ENCODE measurements around the gene RHBDD3.
A peak's percentile ranks its signal among the peaks of the same experiment; 100 is the strongest.

Gene RHBDD3

DNA sequence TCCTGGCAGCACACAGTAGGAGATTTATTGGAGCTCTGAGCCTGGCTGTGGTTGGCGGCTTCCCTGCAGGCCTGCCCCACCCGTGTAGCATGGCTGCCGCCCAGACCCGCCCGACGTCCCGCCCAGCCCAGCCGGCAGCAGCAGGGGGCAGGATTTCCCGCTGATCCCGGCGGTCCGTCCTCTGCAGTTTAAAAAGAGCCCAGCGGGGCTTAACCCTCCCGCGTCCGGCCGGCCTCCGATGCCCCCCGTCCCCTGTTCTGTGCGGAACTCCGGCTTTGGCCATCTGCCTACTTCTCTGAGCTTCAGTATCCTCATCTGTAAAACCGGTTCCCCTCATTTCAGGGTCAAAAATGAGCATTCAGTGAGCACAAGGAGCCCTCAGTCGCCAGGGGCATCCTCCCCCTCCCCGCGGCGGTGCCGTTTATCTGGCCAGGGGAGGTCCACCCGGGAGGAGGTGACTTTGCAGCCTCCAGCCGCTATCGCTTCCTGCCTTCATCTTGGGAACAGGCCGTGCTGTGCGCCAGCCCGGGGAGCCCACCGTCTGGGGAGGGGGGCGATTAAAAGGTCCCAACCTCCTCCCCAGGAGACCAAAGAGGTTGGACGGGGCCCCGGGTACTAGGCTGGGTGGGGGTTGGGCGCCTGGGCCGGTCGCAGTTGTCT is 38.5 kb upstream of the RHBDD3 start, which contains the start of gene GAS2L1:
TSS of gene GAS2L1 (plus strand) at position 476 of the 660 bp plus-strand sequence. CDS start 1,456 bp downstream, outside the sequence.
- DNase-seq, result peak; percentile 86

DNA sequence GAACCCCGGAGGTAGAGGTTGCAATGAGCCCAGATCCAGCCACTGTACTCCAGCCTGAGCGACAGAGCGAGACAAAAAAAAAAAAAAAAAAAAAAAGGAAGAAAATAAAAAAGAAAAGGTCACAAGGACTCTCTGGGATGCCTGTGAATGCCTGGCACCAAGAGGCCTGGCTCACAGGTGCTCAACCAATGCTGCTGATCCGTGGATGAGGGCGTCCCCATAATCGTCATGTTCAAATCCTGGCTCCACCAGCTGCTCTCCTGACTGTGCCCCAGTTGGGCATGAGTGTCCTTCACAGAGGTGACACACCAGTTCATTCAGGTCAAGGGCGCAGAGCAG is 38.0 kb upstream of the RHBDD3 start:
- DNase-seq, result no peak

DNA sequence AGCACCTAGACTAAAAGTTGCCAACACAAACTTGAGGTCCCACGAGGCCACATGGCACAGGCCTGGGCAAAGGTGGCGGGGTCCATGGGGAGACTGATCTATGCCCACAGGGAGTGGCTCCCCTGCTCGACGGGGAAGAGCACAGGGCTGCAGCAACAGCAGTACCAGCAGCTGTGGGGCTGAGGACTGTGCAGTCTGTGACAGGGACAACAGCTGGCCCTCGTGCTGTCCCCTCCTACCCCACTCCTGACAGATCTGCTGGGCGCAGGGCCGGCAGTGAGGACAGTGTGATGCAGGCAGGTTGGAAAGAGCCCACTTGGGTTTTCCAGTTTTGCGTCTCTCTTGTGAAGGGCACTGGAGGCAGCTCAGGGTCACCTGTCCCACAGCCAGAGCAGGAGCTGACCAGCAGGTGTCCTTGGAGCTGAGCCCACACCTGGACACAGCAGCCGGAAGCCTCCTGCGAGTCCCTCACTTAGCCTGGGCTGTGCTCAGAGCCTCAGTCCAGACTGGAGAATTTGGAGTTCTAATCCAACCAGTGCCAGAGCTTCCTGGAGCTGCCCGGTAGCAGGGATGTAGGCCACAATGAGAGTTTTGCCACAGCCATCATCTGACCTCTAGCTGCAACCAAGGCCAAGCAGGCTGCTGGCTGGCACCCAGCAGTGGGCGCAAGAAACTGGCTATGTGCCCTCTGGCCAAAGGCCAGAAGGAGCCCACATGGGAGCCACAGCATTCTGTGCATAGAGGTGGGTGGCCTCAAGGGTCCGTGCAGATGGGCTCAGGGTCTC is 35.1 kb upstream of the RHBDD3 start:
- DNase-seq, result peak; percentile 17

DNA sequence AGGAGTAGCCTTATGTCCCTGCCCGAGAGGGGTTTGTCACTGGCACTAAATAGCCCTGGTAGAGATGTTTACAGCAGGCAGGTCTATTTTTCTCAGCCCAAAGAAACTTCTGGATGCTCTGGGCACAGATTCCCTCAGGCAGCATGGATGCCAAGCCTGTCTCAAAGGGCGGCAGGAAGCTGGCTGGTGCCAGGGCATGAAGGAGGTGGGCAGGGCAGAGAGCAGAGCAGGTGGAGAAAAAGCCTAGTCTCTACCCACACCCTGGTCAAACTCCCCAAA is 34.6 kb upstream of the RHBDD3 start:
- DNase-seq, result no peak

DNA sequence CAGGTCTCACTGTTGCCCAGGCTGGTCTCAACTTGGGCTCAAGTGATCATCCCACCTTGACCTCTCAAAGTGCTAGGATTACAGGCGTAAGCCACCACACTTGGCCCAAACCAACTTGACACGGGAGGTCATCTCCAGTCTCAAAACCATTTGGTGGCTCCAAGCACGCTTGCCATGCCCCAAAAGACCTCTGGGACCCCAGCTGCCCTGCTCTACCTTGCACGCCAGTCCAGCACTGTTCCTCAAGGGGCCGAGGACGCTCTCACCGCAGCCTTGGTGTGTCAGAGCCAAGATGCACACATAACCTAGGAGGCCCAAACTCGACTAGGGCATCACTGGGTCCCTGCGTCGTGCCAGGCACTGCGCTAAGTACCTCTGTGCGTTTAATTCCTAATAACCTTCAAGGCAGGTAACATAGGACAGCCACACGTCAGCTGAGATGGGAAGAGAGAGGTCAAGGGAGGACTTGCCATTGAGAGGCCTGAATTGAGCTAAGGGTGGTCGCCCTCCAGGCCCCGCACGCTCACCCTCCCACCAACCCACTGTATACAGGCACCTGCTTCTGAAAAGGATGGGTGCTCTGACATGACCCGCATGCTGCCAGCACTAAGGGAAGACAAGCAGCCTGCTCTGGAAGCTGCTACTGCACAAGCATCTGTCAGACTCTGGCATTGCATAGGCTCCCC is 34.1 kb upstream of the RHBDD3 start:
- DNase-seq, result peak; percentile 9

DNA sequence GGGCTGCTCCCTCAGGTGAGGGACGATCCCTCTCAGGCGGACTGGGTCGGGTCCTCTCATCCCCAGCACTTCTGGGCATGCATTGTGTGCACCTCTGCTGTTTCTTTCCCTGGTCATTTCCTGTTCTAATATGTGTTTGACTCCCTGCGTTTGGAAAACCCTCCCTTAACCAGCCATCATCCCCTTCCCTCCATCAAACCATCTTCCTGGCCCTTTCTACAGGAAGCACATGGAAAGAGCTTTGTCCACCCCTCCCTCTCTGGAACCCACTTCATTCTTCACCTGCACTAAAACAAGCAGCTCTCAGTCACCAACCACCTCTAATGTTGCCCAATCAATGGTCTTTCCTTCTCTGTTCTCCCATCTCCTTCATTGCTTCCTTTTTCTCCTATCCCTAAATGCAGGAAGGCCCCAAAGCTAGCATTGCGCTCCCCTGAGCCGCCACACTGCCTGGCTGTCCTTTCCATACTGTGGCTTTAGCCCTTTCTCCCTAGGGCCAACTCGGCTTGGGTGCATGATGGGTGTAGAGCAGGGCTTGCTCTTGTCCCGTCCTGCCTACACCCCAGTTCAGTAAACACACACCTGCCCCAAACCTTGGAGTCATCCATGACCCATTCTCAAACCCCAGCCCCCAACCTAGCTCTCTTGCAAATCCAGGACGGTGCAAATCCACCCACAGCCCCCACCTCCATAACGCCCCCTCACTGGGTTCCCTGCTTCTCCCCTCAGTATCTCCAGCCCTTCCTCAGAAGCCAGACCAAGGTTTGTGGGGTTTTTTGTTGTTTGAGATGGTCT is 33.2 kb upstream of the RHBDD3 start:
- peak; percentile 11 for DNase-seq

DNA sequence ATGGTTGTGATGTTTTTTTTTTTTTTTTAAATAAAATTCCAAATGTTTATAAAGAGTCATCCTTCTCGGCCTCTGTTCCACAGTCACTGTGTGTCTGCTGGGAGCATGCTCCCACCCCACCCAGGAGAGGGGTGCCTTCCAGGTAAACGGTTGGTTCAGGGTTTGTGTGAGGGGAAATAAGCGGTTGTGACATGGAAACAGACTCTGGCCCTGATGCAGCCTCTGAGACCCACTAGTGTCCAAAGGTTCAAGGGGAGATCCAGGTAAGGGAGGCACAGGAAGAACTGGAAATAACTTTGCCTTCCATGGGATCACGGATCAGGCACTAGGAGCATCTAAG is 32.7 kb upstream of the RHBDD3 start:
- peak; percentile 6 for DNase-seq

DNA sequence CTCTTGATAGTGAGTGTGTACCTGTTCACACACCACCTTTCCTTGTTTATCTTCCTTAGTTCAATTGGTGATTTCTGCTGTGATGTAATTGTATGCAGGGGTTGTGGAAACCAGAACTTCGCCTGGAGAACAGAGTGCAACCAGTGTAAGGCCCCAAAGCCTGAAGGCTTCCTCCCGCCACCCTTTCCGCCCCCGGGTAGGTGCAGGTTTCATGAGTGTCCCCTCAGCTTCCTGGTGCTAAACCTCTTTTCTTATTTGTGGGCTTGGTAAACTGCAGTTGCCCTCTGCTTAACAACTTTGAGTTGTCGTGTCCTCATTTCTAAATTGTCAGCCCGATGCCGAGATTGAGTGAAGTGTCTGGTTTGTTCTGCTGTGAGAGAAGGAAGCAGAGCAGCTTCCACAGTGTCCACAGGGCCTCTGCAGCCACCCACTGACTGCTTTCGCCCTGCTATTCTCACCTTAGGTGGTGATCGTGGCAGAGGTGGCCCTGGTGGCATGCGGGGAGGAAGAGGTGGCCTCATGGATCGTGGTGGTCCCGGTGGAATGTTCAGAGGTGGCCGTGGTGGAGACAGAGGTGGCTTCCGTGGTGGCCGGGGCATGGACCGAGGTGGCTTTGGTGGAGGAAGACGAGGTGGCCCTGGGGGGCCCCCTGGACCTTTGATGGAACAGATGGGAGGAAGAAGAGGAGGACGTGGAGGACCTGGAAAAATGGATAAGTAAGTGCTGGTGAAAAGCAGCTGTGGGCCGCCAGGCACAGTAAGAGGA is 31.5 kb upstream of the RHBDD3 start:
- DNase-seq, result no peak

DNA sequence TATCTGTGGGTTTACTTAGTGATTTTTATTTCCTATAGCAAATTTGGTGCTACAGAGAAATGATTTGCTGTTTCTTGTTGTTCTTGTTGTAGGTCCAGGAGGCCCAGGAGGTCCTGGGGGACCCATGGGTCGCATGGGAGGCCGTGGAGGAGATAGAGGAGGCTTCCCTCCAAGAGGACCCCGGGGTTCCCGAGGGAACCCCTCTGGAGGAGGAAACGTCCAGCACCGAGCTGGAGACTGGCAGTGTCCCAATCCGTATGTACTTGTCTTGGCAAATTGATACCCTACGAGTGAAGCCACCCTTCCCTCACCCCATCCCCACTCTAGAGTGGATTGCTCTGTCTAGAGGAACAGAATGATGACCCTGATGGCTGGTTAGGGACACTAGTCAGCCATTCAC is 30.9 kb upstream of the RHBDD3 start:
- no peak for DNase-seq

DNA sequence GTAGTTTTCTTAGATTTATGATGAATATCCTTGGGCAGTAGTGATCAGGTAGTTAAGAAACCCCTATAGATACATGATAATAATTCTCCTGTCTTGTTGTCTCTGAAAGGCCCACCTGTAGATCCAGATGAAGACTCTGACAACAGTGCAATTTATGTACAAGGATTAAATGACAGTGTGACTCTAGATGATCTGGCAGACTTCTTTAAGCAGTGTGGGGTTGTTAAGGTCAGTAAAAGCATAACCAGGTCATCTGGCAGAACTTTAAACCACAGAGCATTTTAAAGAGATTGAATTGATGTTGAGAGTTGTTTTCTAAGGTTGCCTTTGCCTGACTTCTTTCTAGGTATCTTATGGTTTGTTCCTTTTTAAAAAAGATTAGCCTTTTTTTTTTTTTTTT is 24.6 kb upstream of the RHBDD3 start:
- no peak for DNase-seq

DNA sequence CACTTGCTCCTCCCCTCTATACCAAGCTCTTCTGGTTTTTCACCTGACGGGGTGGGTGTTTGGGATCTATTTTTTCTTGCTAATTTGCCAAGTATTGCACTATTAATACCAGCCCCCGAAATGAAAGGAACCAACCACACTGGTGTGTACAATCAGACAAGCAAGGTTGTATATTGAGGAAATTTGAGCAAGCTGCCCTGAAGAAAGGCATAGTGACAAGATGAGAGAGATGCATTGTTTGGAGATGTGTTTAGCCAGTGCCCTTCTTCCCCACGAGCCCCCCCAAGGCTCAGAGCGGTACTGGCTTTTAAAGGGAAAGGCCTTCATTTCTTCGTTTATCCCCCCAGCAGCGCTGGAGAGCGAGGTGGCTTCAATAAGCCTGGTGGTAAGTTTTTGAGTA is 23.4 kb upstream of the RHBDD3 start:
- no peak for DNase-seq

DNA sequence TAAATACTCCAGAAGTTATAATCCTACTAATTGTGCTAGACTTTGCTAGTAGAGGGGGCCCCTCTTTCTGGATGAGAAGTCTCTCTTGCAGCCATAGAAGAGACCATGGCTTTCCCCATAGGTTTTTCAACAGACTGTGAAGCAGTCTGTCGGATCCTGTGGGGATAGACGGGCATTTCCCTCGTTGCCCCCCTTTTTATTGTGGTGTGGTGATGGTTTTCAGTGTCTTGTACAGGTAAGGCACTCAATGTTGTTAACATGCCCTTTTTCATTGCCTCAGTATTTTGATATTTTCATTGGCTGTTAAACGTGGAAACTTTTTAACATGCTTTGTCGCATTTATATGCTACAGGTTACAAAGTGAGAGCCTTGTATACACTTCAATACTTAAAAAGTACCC is 22.3 kb upstream of the RHBDD3 start:
- no peak for DNase-seq

DNA sequence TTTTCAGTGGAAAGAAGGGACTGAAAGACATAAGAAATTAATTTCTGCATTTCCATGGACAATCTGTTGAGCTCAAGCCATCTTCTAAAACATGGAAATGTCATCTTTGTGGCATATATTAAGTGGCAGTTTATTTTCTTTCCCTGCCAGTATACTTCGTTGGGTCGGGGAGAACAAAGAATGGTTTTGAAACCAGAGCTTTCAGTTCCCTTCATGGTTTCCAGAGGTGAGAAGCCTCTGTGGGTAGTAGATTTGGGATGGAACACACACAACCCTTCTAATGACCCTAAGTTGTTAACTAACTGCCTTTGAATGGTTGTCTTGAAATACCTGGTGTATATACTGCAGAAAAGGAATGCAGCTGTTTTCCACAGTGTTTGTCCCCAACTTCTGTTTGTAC is 21.1 kb upstream of the RHBDD3 start:
- no peak for DNase-seq

DNA sequence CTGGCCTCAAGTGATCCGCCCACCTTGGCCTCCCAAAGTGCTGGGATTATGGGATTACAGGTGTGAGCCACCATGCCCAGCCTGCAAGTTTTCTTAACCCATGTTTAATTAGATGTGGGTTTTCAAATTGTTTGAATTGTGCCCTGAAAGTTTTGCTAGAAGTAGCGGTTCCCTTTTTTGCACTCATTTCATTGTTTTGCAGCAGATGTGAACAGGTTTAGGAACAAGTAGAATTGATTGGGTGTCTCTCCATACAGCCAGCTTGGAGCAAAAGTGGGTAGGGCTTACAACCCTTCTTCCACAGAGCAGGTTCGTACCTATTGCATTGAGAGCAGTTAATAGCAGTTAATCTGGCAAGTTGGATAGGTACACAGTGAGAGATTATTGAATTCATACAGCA is 16.4 kb upstream of the RHBDD3 start:
- no peak for DNase-seq

DNA sequence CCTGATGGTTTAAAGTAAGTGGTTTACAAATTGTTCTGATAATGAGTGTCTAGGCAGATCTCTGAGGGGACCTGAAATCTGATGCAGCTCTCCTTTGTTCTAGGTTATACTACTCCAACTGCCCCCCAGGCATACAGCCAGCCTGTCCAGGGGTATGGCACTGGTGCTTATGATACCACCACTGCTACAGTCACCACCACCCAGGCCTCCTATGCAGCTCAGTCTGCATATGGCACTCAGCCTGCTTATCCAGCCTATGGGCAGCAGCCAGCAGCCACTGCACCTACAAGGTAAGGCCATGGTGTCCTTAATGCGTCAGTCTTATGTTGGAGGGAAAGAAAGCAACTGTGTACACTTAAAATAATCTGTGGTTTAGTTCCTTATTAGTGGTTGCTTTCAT is 10.1 kb upstream of the RHBDD3 start:
- DNase-seq, result no peak

DNA sequence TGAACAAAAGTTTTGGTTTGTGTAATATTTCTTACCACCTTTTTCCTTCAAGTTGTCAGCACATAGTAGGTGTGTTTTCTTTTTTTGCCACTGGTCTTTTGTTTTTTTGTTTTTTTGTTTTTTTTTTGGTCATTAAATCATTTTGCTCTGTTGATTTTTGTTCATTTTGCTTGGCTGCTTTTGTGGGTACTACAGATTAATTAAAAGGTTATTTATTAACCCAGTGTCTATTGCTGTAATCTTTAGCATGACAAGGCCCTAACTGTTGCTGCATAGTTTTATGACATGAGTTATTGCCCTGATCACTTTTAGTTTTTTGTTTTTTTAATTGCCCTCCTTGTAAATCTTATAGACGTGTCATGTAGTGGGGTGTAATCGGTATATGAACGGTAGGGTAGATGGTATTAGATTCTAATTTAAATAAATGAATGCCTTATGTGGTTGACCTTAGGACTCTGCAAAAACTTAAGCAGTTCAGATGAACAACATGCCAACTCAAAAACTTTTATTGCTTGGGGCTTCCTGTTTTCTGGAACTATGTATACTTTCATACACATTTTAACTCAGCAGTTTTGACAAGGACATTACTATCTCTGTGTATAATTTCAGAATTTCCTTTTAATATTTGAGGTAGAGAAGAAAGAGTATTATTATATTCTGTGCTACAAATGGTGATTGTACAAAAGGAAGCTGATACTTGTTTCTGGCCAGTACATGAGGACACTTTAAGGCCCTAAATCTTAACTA is 8.2 kb upstream of the RHBDD3 start:
- no peak for DNase-seq

DNA sequence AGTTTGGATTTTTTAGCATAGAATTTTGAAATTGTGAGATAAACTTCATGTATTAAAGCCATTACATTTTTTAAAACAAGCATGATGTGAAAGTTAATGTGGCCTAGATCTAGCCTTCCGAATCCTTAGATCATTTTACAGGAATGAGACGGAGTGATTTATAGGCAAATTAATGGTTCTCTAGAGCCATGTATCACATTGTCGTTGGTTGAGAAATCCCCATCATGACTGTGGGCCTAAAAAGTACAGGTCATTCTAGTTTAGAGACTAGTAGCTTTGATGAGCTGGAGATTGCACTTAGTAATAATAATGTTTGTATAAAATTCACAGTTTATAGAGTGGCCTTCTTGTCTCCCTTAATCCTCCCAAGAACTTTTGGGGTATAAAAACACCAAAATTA is 7.4 kb upstream of the RHBDD3 start:
- DNase-seq, result no peak

DNA sequence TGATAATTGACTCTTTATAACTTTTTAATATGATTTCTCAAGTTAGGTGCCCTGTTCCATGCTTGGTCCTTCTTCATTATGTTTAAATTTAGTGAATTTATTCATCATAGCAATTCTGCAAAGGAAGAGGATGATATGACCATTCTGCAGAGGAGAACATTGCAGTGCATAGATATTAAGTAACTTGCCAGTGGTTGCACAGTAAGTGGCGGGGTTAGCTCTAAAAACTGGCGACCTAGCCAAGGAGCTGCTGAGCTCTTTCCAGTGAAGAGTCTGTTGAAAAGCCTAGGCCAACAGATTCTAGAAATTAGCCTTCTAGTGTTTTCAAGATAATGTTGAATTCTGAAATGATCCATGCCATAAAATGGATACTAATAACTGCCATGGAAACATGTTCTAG is 4.8 kb upstream of the RHBDD3 start:
- DNase-seq, result no peak

DNA sequence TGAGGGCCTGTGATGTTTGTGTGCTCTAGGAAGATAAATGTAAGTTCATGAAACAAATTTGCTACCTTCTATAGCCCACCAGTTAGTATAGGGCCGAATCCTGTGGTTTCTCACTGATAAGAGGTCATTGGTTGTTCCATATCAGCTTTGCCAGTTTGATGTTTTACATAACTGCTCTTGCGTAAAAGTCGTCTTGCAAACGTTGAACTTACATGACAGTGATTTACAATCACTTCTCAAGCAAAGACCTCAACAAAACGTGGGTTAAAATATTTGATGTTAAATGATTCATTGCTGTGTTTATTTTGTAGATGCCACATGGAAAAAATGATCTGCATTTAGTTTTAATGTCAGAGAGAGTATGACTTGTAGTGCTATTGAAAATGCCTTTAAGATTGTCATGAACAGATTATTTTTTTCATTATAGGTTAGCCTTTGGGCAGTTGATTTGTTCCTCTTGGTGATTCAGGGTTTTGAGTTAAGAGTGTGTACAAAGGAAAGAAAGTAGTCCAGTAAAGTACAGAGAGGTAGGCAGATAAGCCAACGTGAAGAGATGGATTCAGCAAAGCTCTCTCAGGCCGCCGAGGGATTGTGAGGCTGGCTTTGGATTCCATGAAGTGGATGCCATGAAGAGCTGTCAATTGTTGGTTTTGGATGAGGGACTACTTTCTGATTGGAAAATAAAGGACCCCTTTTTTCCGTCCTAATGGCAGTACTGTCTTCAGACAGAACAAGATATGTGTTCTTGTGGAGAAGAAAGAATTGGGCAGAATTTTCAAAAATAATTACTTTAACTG is 2.9 kb upstream of the RHBDD3 start:
- DNase-seq, result no peak

DNA sequence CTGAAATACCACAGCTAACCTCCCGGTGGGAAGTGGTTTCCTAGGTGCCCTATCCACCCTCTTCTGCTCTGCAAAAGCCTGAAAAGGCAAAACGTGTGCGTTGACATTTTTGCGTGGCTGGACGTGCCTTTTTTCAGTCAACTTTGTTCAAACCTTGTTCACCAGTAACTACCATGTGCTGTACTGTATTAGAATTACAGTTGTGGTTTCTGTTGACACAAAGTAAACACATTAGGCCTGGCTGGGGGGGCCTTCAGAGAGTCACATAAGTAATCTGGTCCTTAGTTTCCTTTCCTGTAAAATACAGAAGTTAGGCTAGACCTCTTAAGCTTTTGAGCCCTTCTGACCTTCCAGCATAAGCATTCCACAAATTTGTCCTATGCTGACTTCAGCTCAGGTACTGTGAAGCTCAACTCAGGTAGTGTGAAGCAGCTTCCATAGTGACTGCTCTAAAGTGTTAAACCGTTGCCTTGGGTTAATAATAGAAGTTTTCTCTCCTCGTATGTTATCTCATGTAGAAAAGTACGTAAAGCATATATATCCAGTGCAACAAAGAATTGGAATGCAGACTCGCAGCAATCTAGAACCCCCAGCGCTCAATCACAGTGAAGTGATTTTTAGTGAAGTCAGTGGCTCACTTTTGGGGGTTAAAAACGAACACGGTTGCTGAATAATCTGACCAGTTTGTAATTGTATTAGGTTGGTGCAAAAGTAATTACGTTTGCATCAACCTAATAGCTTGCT is 2.1 kb upstream of the RHBDD3 start:
- no peak for DNase-seq

DNA sequence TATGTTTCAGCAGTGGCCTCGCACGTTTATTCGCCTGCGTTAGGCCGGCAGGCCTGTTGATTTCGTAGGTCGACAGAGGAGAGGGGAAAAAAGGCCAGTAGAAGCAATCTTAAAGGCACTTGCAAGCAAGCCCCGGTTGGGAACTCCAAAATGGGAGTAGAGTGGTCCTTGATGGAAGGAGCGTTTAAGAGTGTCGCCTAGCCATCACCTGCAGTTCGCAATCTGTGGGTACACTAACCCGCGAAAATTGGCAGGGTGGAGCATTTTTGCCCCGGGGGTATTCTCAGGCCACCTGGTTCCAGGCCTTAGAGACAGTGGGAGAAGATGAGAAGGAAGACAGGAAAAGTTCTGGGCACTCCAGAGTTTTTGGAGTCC is 1.4 kb upstream of the RHBDD3 start:
- DNase-seq, result no peak

All from retina (tissue), 1 donor.